GM21447 (cell line): Measurements from ENCODE around the gene ATP6V1E1.
A peak's percentile ranks its signal among the peaks of the same experiment; 100 is the strongest.
"Not testable (repeated sequence)": the region's sequence is repeated elsewhere in the genome, so short reads cannot be mapped to it uniquely, and the experiment has no call there.

ENCODE experiments used
- ATAC-seq: cut with Tn5 transposase; IDR thresholded peaks from one replicate; pipeline ENCODE4 v1.9.1; 2021; ENCODE audit not compliant: unreplicated experiment

ATP6V1E1 gene

GRCh38 chr22:17628406-17629172 lies at the start of gene ATP6V1E1:
ATP6V1E1 (minus strand) TSS chr22:17628749; CDS start chr22:17628635, 114 bp downstream.
- peak; percentile 98 for ATAC-seq

GRCh38 chr22:17675584-17675983 lies 47.0 kb upstream of the ATP6V1E1 start:
- no peak for ATAC-seq

GRCh38 chr22:17674152-17674551 lies 45.6 kb upstream of the ATP6V1E1 start:
- ATAC-seq, result no peak

- no peak for ATAC-seq
These were observed 44.0 kb upstream of the ATP6V1E1 start for GRCh38 chr22:17672417-17672991.

DNA sequence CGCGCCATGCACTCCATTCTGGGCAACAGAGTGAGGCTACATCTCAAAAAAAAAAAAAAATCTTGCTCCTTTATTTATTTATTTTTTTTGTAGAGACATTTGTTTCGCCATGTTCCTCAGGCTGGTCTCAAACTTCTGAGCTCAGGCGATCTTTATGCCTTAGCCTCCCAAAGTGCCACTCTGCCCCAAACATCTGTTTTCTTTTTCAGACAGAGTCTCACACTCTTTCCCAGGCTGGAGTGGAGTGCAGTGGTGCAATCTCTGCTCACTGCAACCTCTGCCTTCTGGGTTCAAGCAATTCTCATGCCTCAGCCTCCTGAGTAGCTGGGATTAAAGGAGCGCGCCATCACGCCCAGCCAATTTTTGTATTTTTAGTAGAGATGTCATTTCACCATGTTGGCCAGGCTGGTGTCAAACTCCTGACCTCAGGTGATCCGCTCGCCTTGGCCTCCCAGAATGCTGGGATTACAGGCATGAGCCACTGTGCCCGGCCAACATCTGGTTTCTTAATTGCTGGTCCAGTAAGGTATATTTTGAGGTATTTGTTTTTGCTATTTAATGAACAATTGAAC lies 43.1 kb upstream of the ATP6V1E1 start:
- ATAC-seq, result not testable (repeated sequence)

GRCh38 chr22:17665854-17666253 lies 37.3 kb upstream of the ATP6V1E1 start:
- no peak for ATAC-seq

GRCh38 chr22:17665248-17665647 lies 36.7 kb upstream of the ATP6V1E1 start:
- no peak for ATAC-seq

DNA sequence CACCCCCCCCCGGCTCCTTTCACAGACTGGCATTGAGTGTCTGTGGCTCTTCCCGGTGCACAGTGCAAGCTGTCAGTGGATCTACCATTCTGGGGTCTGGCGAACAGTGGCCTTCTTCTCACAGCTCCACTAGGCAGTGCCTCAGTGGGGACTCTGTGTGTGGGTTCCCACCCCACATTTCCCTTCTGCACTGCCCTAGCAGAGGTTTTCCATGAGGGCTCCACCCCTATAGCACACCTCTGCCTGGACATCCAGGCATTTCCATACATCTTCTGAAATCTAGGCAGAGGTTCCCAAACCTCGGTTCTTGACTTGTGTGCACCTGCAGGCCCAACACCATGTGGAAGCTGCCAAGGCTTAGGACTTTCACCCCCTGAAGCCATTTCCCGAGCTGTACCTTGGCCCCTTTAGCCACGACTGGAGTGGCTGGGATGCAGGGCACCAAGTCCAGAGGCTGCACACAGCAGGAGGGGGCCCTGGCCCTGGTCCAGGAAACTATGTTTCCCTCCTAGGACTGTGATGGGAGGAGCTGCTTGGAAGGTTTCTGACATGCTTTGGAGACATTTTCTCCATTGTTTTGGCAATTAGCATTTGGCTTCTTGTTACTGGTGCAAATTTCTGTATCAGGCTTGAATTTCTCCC lies 36.0 kb upstream of the ATP6V1E1 start:
- no peak for ATAC-seq

GRCh38 chr22:17656870-17657395 lies 28.4 kb upstream of the ATP6V1E1 start:
- ATAC-seq, result no peak

GRCh38 chr22:17655289-17655688 lies 26.7 kb upstream of the ATP6V1E1 start:
- no peak for ATAC-seq

GRCh38 chr22:17648569-17648968 lies 20.0 kb upstream of the ATP6V1E1 start:
- no peak for ATAC-seq

- ATAC-seq, result no peak
These were observed 19.4 kb upstream of the ATP6V1E1 start for GRCh38 chr22:17647991-17648390.

- ATAC-seq, result no peak
These were observed 18.9 kb upstream of the ATP6V1E1 start for GRCh38 chr22:17647452-17647851.

DNA sequence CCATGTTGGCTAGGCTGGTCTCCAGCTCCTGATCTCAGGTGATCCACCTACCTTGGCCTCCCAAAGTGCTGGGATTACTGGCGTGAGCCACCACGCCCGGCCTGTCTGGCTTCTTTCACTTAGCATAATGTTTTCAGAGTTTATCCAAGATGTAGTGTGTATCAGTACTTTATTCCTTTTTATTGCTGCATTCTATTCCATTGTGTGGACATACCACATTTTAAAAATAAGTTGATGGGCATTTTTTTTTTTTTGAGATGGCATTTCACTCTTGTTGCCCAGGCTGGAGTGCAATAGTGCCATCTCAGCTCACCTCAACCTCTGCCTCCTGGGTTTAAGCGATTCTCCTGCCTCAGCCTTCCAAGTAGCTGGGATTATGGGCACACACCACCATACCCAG lies 13.8 kb upstream of the ATP6V1E1 start:
- ATAC-seq, result not testable (repeated sequence)

DNA sequence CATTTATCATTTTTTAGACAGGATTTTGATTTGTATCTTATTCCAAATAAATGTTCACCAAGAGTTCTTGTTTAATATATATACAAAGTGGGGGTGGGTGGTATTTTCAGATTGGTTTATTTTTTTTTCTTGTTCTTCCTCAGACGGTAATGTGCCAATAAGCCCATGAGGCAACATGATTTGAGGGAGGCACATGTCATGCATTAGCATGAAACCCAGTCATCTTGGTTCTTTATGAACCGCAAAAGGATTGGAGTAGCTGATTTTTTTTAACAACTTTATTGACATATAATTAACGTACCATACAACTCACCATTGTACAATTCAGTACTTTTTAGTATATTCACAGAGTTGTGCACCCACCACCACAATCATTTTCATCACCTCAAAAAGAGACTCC lies 12.7 kb upstream of the ATP6V1E1 start:
- no peak for ATAC-seq

DNA sequence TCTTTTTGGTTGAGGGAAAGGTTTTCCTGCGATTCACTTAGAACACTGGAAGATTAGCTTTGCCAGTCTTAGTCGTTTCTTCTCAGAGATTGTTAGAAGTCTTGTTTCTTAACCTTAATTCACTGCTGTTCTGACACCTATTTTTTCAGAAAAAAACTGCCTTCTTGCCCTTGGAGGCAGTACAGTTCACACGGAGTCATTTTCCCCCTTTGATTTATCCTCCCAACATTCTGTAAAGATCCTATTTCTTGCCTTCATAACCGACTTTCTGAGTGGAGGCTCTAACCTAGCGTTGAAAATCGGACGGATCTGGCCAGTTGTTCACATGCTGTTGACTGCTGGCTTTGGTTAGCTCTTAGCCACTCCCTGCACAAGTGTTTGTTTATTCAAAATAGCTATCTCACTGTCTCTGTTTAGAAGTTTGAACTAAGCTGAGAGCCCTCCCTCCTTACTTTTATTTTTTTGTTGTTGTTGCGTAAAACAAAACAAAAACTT lies 10.7 kb upstream of the ATP6V1E1 start:
- ATAC-seq, result no peak

GRCh38 chr22:17638432-17639246 lies 10.1 kb upstream of the ATP6V1E1 start, which contains the start of gene BCL2L13:
BCL2L13 (plus strand) TSS chr22:17638757; CDS start chr22:17655712, 16,955 bp downstream.
- peak; percentile 88 for ATAC-seq

GRCh38 chr22:17638182-17638431 lies 9.6 kb upstream of the ATP6V1E1 start:
- peak; percentile 34 for ATAC-seq

DNA sequence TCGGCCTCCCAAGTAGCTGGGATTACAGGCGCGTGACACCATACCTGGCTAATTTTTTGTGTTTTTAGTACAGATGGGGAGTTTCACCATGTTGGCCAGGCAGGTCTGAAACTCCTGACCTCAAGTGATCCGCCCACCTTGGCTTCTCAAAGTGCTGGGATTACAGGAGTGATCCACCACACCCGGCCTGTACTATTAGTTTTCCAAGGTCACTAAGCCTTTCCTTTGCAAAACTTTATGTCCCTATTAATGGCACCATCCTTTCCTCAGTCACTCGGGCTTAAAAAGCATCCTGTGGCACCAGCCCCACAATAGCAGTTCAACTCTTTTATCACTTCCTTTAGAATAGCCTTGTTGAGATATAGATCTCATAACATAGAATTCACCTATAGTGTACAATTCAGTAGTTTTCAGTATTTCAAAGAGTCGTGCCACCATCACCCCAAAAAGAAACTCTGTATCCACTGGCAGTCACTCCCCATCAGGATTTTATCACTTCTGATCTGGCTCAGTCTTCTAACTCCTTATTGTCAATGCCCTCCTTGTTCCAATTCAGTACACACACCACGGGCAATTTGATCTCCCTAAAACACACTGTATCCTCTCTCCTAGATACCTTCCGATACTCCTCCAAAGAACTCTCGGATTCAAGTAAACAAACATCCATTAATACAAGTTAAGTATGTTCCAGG lies 9.1 kb upstream of the ATP6V1E1 start:
- no peak for ATAC-seq

DNA sequence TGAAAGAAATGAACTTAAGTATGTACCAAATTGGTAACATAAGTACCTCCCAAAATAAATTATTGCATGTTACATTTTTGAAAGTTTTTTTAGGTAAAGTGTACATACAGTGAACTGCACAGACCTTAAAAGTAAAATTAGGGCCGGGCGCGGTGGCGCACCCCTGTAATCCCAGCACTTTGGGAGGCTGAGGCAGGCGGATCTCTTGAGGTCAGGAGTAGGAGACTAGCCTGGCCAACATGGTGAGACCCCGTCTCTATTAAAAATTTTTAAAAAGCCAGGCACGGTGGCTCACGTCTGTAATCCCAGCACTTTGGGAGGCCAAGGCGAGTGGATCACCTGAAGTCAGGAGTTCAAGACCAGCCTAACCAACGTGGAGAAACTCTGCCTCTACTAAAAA lies 8.3 kb upstream of the ATP6V1E1 start:
- not testable (repeated sequence) for ATAC-seq
